Measurements from ENCODE around the gene SPG7.
"Not testable (repeated sequence)": the region's sequence is repeated elsewhere in the genome, so short reads cannot be mapped to it uniquely, and the experiment has no call there.

Gene SPG7

GRCh38 chr16:89507834-89508590 is at the start of gene SPG7:
SPG7 (plus strand) TSS chr16:89508403; CDS start chr16:89508418, 15 bp downstream.
- TF ChIP-seq, protein P1, sequence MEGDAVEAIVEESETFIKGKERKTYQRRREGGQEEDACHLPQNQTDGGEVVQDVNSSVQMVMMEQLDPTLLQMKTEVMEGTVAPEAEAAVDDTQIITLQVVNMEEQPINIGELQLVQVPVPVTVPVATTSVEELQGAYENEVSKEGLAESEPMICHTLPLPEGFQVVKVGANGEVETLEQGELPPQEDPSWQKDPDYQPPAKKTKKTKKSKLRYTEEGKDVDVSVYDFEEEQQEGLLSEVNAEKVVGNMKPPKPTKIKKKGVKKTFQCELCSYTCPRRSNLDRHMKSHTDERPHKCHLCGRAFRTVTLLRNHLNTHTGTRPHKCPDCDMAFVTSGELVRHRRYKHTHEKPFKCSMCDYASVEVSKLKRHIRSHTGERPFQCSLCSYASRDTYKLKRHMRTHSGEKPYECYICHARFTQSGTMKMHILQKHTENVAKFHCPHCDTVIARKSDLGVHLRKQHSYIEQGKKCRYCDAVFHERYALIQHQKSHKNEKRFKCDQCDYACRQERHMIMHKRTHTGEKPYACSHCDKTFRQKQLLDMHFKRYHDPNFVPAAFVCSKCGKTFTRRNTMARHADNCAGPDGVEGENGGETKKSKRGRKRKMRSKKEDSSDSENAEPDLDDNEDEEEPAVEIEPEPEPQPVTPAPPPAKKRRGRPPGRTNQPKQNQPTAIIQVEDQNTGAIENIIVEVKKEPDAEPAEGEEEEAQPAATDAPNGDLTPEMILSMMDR (conservative IDR thresholded peaks at IDR 0.05; ENCODE audit: control insufficient read depth, insufficient read depth, low read depth, low read length), result no peak
- peak; percentile 79 for DNase-seq (ENCODE audit: low read depth)
- peak within 1 kb of the TSS; percentile 72 for H3K4me3 ChIP-seq (ENCODE audit: control insufficient read depth, low read depth, low read length)

GRCh38 chr16:89458551-89458950 is 49.7 kb upstream of the SPG7 start:
- DNase-seq (ENCODE audit: low read depth), result no peak
- TF ChIP-seq, protein P1 (conservative IDR thresholded peaks at IDR 0.05; ENCODE audit: control insufficient read depth, insufficient read depth, low read depth, low read length), result no peak
- H3K4me3 ChIP-seq (ENCODE audit: control insufficient read depth, low read depth, low read length), result no peak overlapping the region

GRCh38 chr16:89458967-89459366 is 49.2 kb upstream of the SPG7 start:
- no peak overlapping the region for H3K4me3 ChIP-seq (ENCODE audit: control insufficient read depth, low read depth, low read length)
- DNase-seq (ENCODE audit: low read depth), result no peak
- TF ChIP-seq, protein P1 (conservative IDR thresholded peaks at IDR 0.05; ENCODE audit: control insufficient read depth, insufficient read depth, low read depth, low read length), result no peak

- TF ChIP-seq, protein P1 (conservative IDR thresholded peaks at IDR 0.05; ENCODE audit: control insufficient read depth, insufficient read depth, low read depth, low read length), result no peak
- no peak for DNase-seq (ENCODE audit: low read depth)
- no peak overlapping the region for H3K4me3 ChIP-seq (ENCODE audit: control insufficient read depth, low read depth, low read length)
Measured at GRCh38 chr16:89460556-89460955, 47.6 kb upstream of the SPG7 start.

DNA sequence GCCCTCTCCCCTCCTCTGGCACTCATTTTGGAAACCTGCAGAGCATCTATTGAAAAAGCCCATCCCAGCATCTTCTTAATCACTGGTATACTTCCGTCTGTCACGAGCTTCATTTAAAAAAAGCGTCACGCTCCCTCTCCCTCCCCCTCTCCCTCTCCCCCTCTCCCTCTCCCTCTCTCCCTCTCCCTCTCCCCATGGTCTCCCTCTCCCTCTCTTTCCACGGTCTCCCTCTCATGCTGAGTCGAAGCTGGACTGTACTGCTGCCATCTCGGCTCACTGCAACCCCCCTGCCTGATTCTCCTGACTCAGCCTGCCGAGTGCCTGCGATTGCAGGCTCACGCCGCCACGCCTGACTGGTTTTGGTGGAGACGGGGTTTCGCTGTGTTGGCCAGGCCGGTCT is 46.3 kb upstream of the SPG7 start:
- not testable (repeated sequence) for DNase-seq (ENCODE audit: low read depth); H3K4me3 ChIP-seq (ENCODE audit: control insufficient read depth, low read depth, low read length)

GRCh38 chr16:89462639-89463038 is 45.6 kb upstream of the SPG7 start:
- H3K4me3 ChIP-seq (ENCODE audit: control insufficient read depth, low read depth, low read length); DNase-seq (ENCODE audit: low read depth): not testable (repeated sequence)

DNA sequence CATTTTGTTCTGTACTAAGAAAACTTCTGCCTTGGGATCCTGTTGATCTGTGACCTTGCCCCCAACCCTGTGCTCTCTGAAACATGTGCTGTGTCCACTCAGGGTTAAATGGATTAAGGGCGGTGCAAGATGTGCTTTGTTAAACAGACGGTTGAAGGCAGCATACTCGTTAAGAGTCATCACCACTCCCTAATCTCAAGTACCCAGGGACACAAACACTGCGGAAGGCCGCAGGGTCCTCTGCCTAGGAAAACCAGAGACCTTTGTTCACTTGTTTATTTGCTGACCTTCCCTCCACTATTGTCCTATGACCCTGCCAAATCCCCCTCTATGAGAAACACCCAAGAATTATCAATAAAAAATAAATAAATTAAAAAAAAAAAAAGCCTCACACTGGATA is 44.9 kb upstream of the SPG7 start:
- H3K4me3 ChIP-seq (ENCODE audit: control insufficient read depth, low read depth, low read length); DNase-seq (ENCODE audit: low read depth): not testable (repeated sequence)

GRCh38 chr16:89466920-89467319 is 41.3 kb upstream of the SPG7 start:
- DNase-seq (ENCODE audit: low read depth), result no peak
- no peak overlapping the region for H3K4me3 ChIP-seq (ENCODE audit: control insufficient read depth, low read depth, low read length)
- TF ChIP-seq, protein P1 (conservative IDR thresholded peaks at IDR 0.05; ENCODE audit: control insufficient read depth, insufficient read depth, low read depth, low read length), result no peak
